HL-60 (cell line): ENCODE results near the gene CCM2.

ENCODE experiments used
- DNase-seq, 2 experiments: peaks; one replicate each; pipeline ENCODE4 v3.0.0-alpha.2; 2010 to 2020; ENCODE audit warnings: low read depth in 1 of 2, low spot score in 1 of 2
- H3K27ac ChIP-seq: fragments of 250-450 bp; sonication (Bioruptor Pico); replicated peaks from 2 replicates; pipeline ENCODE4 v1.5.1; 2020; ENCODE audit warnings: mild to moderate bottlenecking, moderate library complexity
- H3K27me3 ChIP-seq: fragments of 250-450 bp; sonication (Bioruptor Pico); 2 replicates; pipeline ENCODE4 v1.5.1; 2021; ENCODE audit warnings: mild to moderate bottlenecking, moderate library complexity; ENCODE audit not compliant: insufficient read depth, poor library complexity, severe bottlenecking
- H3K4me3 ChIP-seq: replicated peaks from 2 replicates; pipeline ENCODE4 v1.5.1; 2011; ENCODE audit warnings: mild to moderate bottlenecking, control low read depth, low read length; ENCODE audit not compliant: insufficient read depth
- CTCF ChIP-seq: IDR thresholded peaks from one replicate; pipeline ENCODE4 v1.5.1; 2011; ENCODE audit warnings: low read length, control low read depth, inconsistent platforms; ENCODE audit not compliant: insufficient read depth
- GABPA ChIP-seq: IDR thresholded peaks from 2 replicates; pipeline ENCODE4 v1.6.1; 2012; ENCODE audit warnings: low read depth
- POLR2AphosphoS5 ChIP-seq: IDR thresholded peaks from 2 replicates; pipeline ENCODE4 v1.6.1; 2012; ENCODE audit warnings: low read depth
- REST ChIP-seq: IDR thresholded peaks from 2 replicates; pipeline ENCODE4 v1.6.1; 2012; ENCODE audit warnings: low read depth; ENCODE audit not compliant: insufficient replicate concordance
- SPI1 ChIP-seq: IDR thresholded peaks from 2 replicates; pipeline ENCODE4 v1.6.1; 2012; ENCODE audit warnings: low read depth, mild to moderate bottlenecking, borderline replicate concordance

Gene CCM2

GRCh38 chr7:45061352-45061751 lies 61.4 kb downstream of the CCM2 start:
- no peak overlapping the region for H3K27ac ChIP-seq
- H3K4me3 ChIP-seq: no peak overlapping the region
- DNase-seq: no peak
- TF ChIP-seq CTCF: no peak
- TF ChIP-seq POLR2AphosphoS5: no peak
- no peak for TF ChIP-seq SPI1
- no peak for TF ChIP-seq GABPA
- TF ChIP-seq REST: no peak
- H3K27me3 ChIP-seq: no peaks in the 10 kb centered on the region

GRCh38 chr7:45061806-45062425 lies 61.9 kb downstream of the CCM2 start:
- H3K27ac ChIP-seq: no peak overlapping the region
- no peak for TF ChIP-seq GABPA
- no peak for TF ChIP-seq REST
- TF ChIP-seq POLR2AphosphoS5: no peak
- no peak for TF ChIP-seq SPI1
- TF ChIP-seq CTCF: no peak

GRCh38 chr7:45064047-45064725 lies 64.2 kb downstream of the CCM2 start:
- TF ChIP-seq GABPA: no peak
- no peak for TF ChIP-seq CTCF
- no peak for TF ChIP-seq SPI1
- no peak for TF ChIP-seq REST
- no peak for TF ChIP-seq POLR2AphosphoS5
- Histone ChIP-seq H3K27ac (no peak overlapping the region), H3K4me3 (no peak overlapping the region)

More at GRCh38 chr7:45061806-45062425, 61.9 kb downstream of the CCM2 start:
- Histone ChIP-seq H3K4me3 (no peak overlapping the region), H3K27me3 (no peaks in the 10 kb centered on the region)
- no peak for DNase-seq

More at GRCh38 chr7:45064047-45064725, 64.2 kb downstream of the CCM2 start:
- H3K27me3 ChIP-seq: no peaks in the 10 kb centered on the region
- no peak for DNase-seq
